ENCODE measurements around the gene LSM2.
A peak's percentile ranks its signal among the peaks of the same experiment; 100 is the strongest.

LSM2 gene

GRCh38 chr6:31776989-31777666, 29.6 kb downstream of the LSM2 start, which contains the start of gene VWA7:
TSS of gene VWA7 (minus strand) at chr6:31777328. CDS start at chr6:31776779, 549 bp downstream.
- peak; percentile 88 for DNase-seq
- ATAC-seq, result peak; percentile 93

DNA sequence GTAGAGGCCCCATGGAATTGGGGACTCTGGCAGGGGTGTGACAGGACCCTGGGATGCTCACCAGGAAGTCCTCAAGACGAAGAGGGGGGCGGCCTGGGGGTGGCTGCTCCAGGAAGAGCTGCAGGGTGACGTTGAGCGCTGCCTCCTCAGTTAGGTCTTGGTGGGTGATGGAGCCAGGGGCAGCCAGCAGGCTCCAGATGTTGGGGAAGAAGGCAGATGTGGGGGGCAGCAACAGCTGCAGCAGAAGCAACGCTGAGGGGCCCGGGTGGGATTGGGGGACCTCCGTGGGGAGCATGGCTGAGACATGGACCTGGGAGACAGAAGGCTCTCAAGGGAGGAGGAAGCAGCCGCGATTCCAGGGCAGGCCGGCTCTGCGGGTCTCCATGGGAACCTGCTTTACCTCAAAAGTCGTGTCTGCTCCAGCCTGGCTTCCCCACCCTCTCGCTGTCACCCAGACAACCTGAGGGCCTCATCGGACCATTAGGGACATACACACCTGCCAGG, 30.2 kb downstream of the LSM2 start:
- ATAC-seq, result no peak
- DNase-seq, result peak; percentile 31

DNA sequence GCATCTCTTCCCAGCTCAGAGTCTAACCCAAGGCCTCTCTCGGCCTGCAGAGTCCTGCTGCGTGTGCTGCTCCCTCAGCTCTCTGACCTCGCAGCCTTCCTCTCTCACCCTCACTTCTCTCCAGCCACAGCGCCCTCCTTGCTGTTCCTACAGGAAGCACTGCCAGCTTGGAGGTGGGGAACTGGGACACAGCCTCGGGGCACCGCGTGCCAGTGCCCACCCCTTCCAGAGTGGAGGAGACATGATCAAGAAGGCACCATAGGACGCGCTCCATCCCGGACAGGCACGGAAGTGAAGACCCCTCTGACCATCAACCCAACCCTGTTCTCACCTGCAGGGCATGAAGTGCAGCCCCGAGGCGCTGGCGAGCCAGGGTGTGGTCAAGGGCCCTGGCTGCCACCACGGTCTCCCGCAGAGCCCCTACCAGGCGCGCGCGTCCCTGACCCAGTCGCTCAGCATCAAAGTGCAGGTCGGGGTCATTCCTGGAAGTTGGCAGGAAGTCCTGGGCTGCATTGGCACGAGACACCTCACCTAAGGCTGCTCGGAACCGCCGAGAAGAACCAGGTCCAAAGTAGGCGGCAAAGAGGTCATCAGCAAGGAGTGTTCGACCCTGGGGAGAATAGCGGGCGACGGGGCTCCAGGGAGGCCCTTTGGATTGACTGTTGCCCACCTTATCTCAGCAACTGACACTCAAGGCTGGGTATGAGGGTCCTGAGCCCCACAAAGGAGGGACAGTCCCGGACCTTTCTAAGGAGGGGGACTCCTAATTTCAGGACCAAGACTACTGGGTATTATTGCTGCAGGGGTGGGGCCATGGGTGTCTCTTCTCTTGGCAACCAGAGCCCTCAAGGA, 30.9 kb downstream of the LSM2 start:
- no peak for DNase-seq
- no peak for ATAC-seq

DNA sequence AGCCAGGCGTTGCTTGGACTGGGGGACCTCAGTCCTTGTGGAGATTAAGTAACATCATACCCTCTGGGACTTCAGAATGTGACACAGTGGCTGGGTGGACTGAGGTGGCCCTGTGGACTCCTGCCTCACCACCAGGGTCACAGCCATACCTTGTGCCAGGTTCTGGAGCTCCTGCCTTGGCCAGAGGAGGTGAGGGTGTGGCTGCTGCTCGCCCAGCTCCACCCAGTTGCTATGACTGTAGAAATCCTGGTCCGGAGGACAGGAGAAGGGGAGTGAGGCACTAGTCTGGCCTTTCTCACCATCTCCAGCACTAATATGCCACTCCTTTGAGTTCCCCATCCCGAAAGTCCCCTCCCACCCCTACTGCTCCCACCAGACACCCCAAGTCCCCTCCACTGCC, 31.6 kb downstream of the LSM2 start:
- DNase-seq (no peak), ATAC-seq (no peak)

DNA sequence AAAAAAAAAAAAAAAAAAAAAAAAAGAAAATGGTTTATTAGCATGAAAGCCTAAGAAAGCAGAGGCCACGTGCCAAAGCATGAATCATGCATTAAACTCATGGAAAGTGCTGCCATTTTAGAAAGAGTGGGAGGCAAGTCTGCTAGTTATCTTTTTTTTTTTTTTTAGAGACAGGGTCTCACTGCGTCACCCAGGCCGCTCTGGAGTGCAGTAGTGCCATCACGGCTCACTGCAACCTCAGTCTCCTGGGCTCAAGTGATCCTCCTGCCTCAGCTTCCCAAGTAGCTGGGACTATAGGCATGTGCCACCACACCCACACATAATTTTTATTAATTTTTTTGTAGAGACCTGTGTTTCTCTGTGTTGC, 34.8 kb downstream of the LSM2 start:
- no peak for ATAC-seq
- DNase-seq, result no peak

DNA sequence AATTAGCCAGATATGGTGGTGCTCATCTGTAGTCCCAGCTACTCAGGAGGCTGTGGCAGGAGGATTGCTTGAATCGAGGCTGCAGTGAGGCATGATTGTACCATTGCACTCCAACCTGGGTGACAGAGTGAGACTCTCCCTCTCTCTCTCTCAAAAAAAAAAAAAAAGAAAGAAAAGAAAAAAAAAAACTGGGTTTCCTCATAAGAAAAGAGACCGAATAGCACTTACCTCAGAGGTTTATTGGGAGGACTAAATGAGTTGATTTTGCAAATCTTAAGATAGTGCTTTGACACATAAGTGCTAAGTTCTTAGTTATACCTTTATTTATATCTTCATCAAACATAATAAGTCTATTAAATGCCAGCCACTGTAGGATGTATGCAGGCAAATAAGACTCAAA, 35.9 kb downstream of the LSM2 start:
- no peak for DNase-seq

DNA sequence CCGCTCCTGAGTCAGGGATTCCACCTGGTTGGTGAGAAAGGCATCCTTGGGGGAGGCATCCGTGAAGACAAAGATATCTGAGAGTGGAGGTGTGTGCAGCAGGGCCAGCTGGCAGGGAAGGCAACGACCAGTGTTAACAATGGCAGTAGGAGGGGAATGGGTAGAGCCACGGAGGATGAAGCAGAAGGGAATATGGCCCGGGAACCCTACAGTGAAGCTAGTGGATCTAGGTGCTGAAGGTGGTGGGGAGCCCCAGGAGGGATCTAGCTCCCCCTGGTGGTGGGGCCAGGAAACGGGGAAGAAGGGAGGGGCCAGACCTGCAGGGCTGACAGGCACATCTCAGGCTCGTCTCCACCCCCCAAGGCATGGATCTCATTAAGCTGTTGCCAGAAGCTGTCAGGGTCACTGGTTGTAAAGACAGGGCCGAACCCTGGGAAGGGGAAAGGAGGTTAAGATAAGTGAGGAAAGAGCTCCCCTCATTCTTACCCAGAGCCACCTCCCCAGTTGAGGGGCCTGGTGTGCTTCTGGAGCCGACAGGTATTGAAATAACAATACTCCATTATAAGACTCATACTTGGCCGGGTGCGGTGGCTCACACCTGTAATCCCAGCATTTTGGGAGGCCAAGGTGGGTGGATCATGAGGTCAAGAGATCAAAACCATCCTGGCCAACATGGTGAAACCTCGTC, 36.9 kb downstream of the LSM2 start:
- peak; percentile 74 for ATAC-seq
- peak; percentile 87 for DNase-seq

More for the DNA sequence above, 35.9 kb downstream of the LSM2 start:
- ATAC-seq, result no peak

- no peak for DNase-seq
- no peak for ATAC-seq
Measured at GRCh38 chr6:31768363-31769257, 38.2 kb downstream of the LSM2 start.

GRCh38 chr6:31767096-31767645, 39.6 kb downstream of the LSM2 start:
- DNase-seq (no peak), ATAC-seq (no peak)

- DNase-seq, result no peak
- ATAC-seq, result peak; percentile 1
Measured at GRCh38 chr6:31765910-31766794, 40.6 kb downstream of the LSM2 start.

DNA sequence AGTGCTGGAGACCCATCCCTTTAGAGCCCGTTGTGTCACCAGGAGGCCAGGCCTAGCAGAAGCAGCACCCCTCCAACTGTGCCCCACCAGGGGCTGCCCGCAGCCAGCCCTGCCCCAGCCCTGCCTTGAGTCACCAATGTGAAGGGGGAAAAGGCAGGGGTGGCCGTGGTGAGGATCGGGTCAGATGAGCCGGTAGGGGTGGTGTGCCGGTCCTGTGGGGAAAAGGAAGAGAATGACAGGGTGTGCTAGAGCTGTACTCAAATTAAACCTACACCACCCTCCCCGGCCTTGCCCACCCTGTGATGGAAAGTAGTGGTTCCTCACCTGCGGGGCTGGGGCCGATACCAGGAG, 41.2 kb downstream of the LSM2 start:
- DNase-seq, result no peak
- peak; percentile 32 for ATAC-seq

GRCh38 chr6:31764198-31764597, 42.6 kb downstream of the LSM2 start:
- no peak for DNase-seq
- ATAC-seq, result no peak

GRCh38 chr6:31763619-31763940, 43.2 kb downstream of the LSM2 start:
- DNase-seq, result no peak
- ATAC-seq, result no peak

- ATAC-seq (no peak), DNase-seq (no peak)
Measured at GRCh38 chr6:31762878-31763618, 43.7 kb downstream of the LSM2 start.

DNA sequence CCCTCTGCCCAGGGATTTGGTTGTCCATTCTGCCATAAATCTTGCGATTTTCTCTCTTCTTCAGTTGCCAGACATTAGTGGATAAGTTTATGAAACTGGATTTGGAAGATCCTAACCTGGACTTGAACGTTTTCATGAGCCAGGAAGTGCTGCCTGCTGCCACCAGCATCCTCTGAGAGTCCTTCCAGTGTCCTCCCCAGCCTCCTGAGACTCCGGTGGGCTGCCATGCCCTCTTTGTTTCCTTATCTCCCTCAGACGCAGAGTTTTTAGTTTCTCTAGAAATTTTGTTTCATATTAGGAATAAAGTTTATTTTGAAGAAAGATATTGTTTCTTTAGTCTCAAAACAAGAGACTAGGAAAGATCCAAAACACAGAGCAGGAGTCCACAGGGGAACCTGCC, 44.4 kb downstream of the LSM2 start, which contains the start of gene SAPCD1:
Gene SAPCD1 (plus strand): TSS at position 301 of the 400 bp plus-strand sequence. CDS start 399 bp downstream, outside the sequence.
- DNase-seq (no peak), ATAC-seq (no peak)

- ATAC-seq (no peak), DNase-seq (no peak)
Measured at GRCh38 chr6:31761343-31761742, 45.4 kb downstream of the LSM2 start.

DNA sequence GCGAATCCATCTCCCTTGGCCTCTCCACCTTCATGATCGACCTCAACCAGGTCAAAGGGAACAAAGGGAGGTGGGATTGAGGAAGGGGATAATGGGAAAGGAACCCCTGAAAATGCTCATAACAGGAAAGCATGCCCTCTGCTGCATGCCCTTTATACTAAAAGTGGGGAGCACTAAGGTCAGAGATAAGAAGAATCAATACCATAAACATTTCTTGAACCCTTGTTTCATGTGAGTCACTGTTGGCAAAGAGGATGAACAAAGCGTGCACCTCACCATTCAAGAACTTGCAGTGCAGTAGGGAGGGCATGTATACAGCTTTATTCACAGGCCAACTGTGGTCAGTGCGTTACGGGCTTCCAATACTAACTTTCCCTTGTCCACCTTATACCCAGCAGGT, 46.0 kb downstream of the LSM2 start:
- ATAC-seq (no peak), DNase-seq (no peak)

DNA sequence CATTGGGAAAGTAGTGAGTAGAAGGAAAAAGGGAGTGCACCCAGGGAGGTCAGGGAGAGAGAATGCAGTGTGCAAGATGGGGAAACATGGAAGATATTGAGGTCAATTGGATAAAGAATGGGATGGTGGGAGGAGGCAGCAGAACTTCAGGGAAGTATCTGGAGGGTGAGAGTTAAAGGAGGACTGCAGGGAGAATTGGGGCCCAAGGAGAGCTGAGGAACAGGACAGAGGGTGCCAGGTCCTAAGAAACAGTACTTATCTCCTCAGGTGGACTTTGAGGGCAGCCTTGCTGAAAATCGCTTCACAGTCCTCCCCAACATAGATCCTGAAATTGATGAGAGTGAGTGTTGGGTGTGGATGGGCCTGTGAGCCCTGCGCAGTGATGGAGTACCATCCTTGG, 48.5 kb downstream of the LSM2 start:
- DNase-seq, result no peak
- no peak for ATAC-seq

- DNase-seq, result no peak
- no peak for ATAC-seq
Measured at GRCh38 chr6:31752739-31753319, 53.9 kb downstream of the LSM2 start.

Measured in stimulated activated naive CD8-positive, alpha-beta T cell treated with anti-CD3 and anti-CD28 coated beads, Interleukin-15, Interleukin-2, amounts not matched to agents 100 U/mL and 50 U/mL, for 24 hours (primary cell).